IMR-90 (cell line): ENCODE data around the gene ERC2. TPM values are rescaled to one million over a fixed set of nuclear protein-coding genes. Genes with fewer than 3 reads are reported as not detected.

Experiments used
- ATAC-seq: fragments of 200-7000 bp; cut with Tn5 transposase; 2 replicates; pipeline ENCODE4 v1.9.1; 2020; ENCODE audit warnings: low read depth, mild to moderate bottlenecking, moderate library complexity
- BruUV-seq: library from RNA; stranded (reverse); fragments of 400-500 nt; replicated peaks from 2 replicates; lab custom pipeline; 2021; lab: Mats Ljungman, UMichigan
- CTCF ChIA-PET: fragments of 300-600 bp; formaldehyde crosslinking; extraction: SDS; loops from one replicate; lab custom pipeline; 2021; ENCODE audit warnings: antibody characterized with exemption; lab: Yijun Ruan, JAX
- POLR2A ChIA-PET: fragments of 300-600 bp; sonication (Branson Sonifier 250); formaldehyde crosslinking; loops from one replicate; lab custom pipeline; 2022; ENCODE audit warnings: antibody characterized with exemption; ENCODE audit not compliant: unreplicated experiment; lab: Charles Lee
- DNase-seq: peaks from one replicate; pipeline ENCODE4 v3.0.0; 2013
- H2AFZ ChIP-seq: replicated peaks from 2 replicates; pipeline ENCODE3; 2013; ENCODE audit warnings: low read length, mild to moderate bottlenecking; ENCODE audit not compliant: poor library complexity
- H2AK5ac ChIP-seq: 2 replicates; pipeline ENCODE4 v1.6.1; 2013; ENCODE audit warnings: low read depth, low read length, inconsistent platforms
- H2AK9ac ChIP-seq: replicated peaks from 2 replicates; pipeline ENCODE3; 2013; ENCODE audit warnings: mild to moderate bottlenecking, low read depth, low read length, moderate library complexity; ENCODE audit not compliant: poor library complexity
- H2BK120ac ChIP-seq: 2 replicates; pipeline ENCODE4 v1.6.1; 2013; ENCODE audit warnings: low read depth, low read length, inconsistent platforms
- H2BK15ac ChIP-seq: 3 replicates; pipeline ENCODE4 v1.6.1; 2013; ENCODE audit warnings: low read depth, low read length, inconsistent platforms
- H2BK20ac ChIP-seq: 2 replicates; pipeline ENCODE4 v1.6.1; 2013; ENCODE audit warnings: low read depth, mild to moderate bottlenecking, inconsistent platforms, low read length, moderate library complexity
- H2BK5ac ChIP-seq: 2 replicates; pipeline ENCODE4 v1.6.1; 2013; ENCODE audit warnings: mild to moderate bottlenecking, low read depth, low read length, inconsistent platforms; ENCODE audit not compliant: poor library complexity, severe bottlenecking
- H3K14ac ChIP-seq: replicated peaks from 2 replicates; pipeline ENCODE4 v1.6.1; 2013; ENCODE audit warnings: low read depth, low read length, inconsistent platforms
- H3K18ac ChIP-seq: 2 replicates; pipeline ENCODE4 v1.6.1; 2013; ENCODE audit warnings: low read depth, low read length, control low read depth
- H3K23ac ChIP-seq: 2 replicates; pipeline ENCODE4 v1.6.1; 2013; ENCODE audit warnings: low read depth, low read length, inconsistent platforms
- H3K27ac ChIP-seq: 2 replicates; pipeline ENCODE4 v1.5.1; 2013; ENCODE audit warnings: mild to moderate bottlenecking, control low read depth, low read length; ENCODE audit not compliant: insufficient read depth
- H3K27me3 ChIP-seq: 2 replicates; pipeline ENCODE4 v1.6.1; 2013; ENCODE audit warnings: low read length; ENCODE audit not compliant: control insufficient read depth, insufficient read depth
- H3K36me3 ChIP-seq: 2 replicates; pipeline ENCODE4 v1.6.1; 2013; ENCODE audit warnings: low read length, mixed read lengths; ENCODE audit not compliant: control insufficient read depth, insufficient read depth
- H3K4ac ChIP-seq: 2 replicates; pipeline ENCODE4 v1.6.1; 2013; ENCODE audit warnings: low read depth, low read length, inconsistent platforms
- H3K4me1 ChIP-seq: 2 replicates; pipeline ENCODE4 v1.6.1; 2013; ENCODE audit warnings: low read length, mixed read lengths; ENCODE audit not compliant: control insufficient read depth, insufficient read depth
- H3K4me2 ChIP-seq: 2 replicates; pipeline ENCODE4 v1.6.1; 2013; ENCODE audit warnings: low read depth, mild to moderate bottlenecking, control low read depth, low read length, moderate library complexity
- H3K4me3 ChIP-seq: 2 replicates; pipeline ENCODE4 v1.5.1; 2013; ENCODE audit warnings: low read depth, mild to moderate bottlenecking, control low read depth, low read length, moderate library complexity; ENCODE audit not compliant: insufficient read depth
- H3K56ac ChIP-seq: 2 replicates; pipeline ENCODE4 v1.6.1; 2013; ENCODE audit warnings: low read length, inconsistent platforms; ENCODE audit not compliant: insufficient read depth; ENCODE audit errors: extremely low read depth
- H3K79me1 ChIP-seq, 2 experiments: 2 replicates each; pipeline ENCODE4 v1.6.1; 2013; ENCODE audit warnings: low read length in 2 of 2, inconsistent platforms in 1 of 2, low read depth in 1 of 2
- H3K9ac ChIP-seq: 2 replicates; pipeline ENCODE4 v1.6.1; 2013; ENCODE audit warnings: low read depth, low read length, control low read depth
- H3K9me1 ChIP-seq: 2 replicates; pipeline ENCODE4 v1.6.1; 2013; ENCODE audit warnings: low read length, inconsistent platforms; ENCODE audit not compliant: insufficient read depth
- H3K9me3 ChIP-seq: 2 replicates; pipeline ENCODE4 v1.6.1; 2013; ENCODE audit warnings: low read length; ENCODE audit not compliant: control insufficient read depth, insufficient read depth
- H4K20me1 ChIP-seq: 2 replicates; pipeline ENCODE4 v1.6.1; 2013; ENCODE audit warnings: low read length, inconsistent platforms; ENCODE audit not compliant: insufficient read depth
- H4K5ac ChIP-seq: 2 replicates; pipeline ENCODE4 v1.6.1; 2013; ENCODE audit warnings: mild to moderate bottlenecking, low read depth, low read length, control low read depth
- H4K8ac ChIP-seq, 2 experiments: 2 replicates each; pipeline ENCODE4 v1.6.1; 2013; ENCODE audit warnings: low read depth in 2 of 2, low read length in 2 of 2, control low read depth in 1 of 2, inconsistent platforms in 1 of 2
- H4K91ac ChIP-seq: 2 replicates; pipeline ENCODE4 v1.6.1; 2013; ENCODE audit warnings: low read depth, low read length, inconsistent platforms; ENCODE audit not compliant: insufficient read depth
- CEBPB ChIP-seq: IDR thresholded peaks from 2 replicates; pipeline ENCODE4 v1.6.1; 2012; ENCODE audit warnings: low read depth, low read length, improper control_type of control experiment
- CHD1 ChIP-seq: IDR thresholded peaks from 2 replicates; pipeline ENCODE4 v1.6.1; 2012; ENCODE audit warnings: low read depth, low read length, improper control_type of control experiment
- ELK1 ChIP-seq: fragments of 150-350 bp; IDR thresholded peaks from 2 replicates; pipeline ENCODE4 v1.6.1; 2016; ENCODE audit warnings: low read depth, mild to moderate bottlenecking, low read length, moderate library complexity, borderline replicate concordance
- FOS ChIP-seq: fragments of 150-350 bp; IDR thresholded peaks from 2 replicates; pipeline ENCODE4 v1.6.1; 2016; ENCODE audit warnings: low read depth, low read length
- MAFK ChIP-seq: IDR thresholded peaks from 2 replicates; pipeline ENCODE4 v1.6.1; 2012; ENCODE audit warnings: low read depth, low read length, improper control_type of control experiment
- MAZ ChIP-seq: IDR thresholded peaks from 2 replicates; pipeline ENCODE4 v1.6.1; 2012; ENCODE audit warnings: low read depth, mild to moderate bottlenecking, low read length, improper control_type of control experiment, moderate library complexity, borderline replicate concordance
- MXI1 ChIP-seq: IDR thresholded peaks from 2 replicates; pipeline ENCODE4 v1.6.1; 2012; ENCODE audit warnings: low read depth, mild to moderate bottlenecking, low read length, moderate library complexity, borderline replicate concordance
- RAD21 ChIP-seq: IDR thresholded peaks from 2 replicates; pipeline ENCODE4 v1.6.1; 2012; ENCODE audit warnings: low read length, improper control_type of control experiment
- RCOR1 ChIP-seq: IDR thresholded peaks from 2 replicates; pipeline ENCODE4 v1.6.1; 2012; ENCODE audit warnings: mild to moderate bottlenecking, low read length, improper control_type of control experiment; ENCODE audit not compliant: insufficient replicate concordance
- RFX5 ChIP-seq: IDR thresholded peaks from 2 replicates; pipeline ENCODE4 v1.8.0; 2012; ENCODE audit warnings: low read depth, mild to moderate bottlenecking, low read length, moderate library complexity
- SMC3 ChIP-seq: fragments of 150-350 bp; IDR thresholded peaks from 2 replicates; pipeline ENCODE4 v1.6.1; 2016; ENCODE audit warnings: low read depth, mild to moderate bottlenecking, antibody characterized with exemption, low read length, moderate library complexity
- USF2 ChIP-seq: fragments of 150-350 bp; IDR thresholded peaks from 2 replicates; pipeline ENCODE4 v1.6.1; 2017; ENCODE audit warnings: mild to moderate bottlenecking, antibody characterized with exemption, low read length, low read depth
- WGBS, 2 experiments: methylation state at CpG; one replicate each; pipeline versions ENCODE4 v1.1.5 to v1.1.7; 2013; ENCODE audit warnings: missing lambda C conversion rate in 2 of 2; ENCODE audit not compliant: insufficient read length in 1 of 2; ENCODE audit errors: extremely low coverage in 2 of 2; 5-methylcytosine and 5-hydroxymethylcytosine counted together
- dilution Hi-C: fragments of 300-500 bp; cut with HindIII; formaldehyde crosslinking; loops from one replicate; pipeline ENCODE4 v1.14.3; 2018; ENCODE audit warnings: low sequenced_read_pairs; ENCODE audit not compliant: unreplicated experiment
- in situ Hi-C: fragments of 300-500 bp; cut with MboI; formaldehyde crosslinking; loops from 3 replicates; pipeline ENCODE4 v1.14.3; 2019; ENCODE audit warnings: low sequenced_read_pairs, inconsistent platforms, mixed read lengths
- intact Hi-C: fragments of 100-400 bp; cut with micrococcal nuclease; formaldehyde crosslinking; loops from 2 replicates; pipeline ENCODE4 v1.10.0; 2022
- polyA plus RNA-seq, 3 experiments: library from polyadenylated mRNA; depleted of rRNA; stranded (reverse); fragments of >200 nt; gene quantifications; 2 replicates each; pipeline ENCODE4 v1.2.3, GENCODE V29; 2012; ENCODE audit warnings: low replicate concordance in 1 of 3
- total RNA-seq: library from RNA; depleted of rRNA; stranded (reverse); fragments of >200 nt; gene quantifications from 2 replicates; pipeline ENCODE4 v1.2.3, GENCODE V29; 2012
- TF ChIP-seq, protein P1 (sequence below): conservative IDR thresholded peaks from 2 replicates; pipeline ENCODE4 v1.5.1; 2012; ENCODE audit warnings: mild to moderate bottlenecking, low read depth, low read length, improper control_type of control experiment

The ERC2 gene
- total and polyA plus RNA-seq, 2 of the 4 experiments (the other 2 are of a cell fraction), result 0.17 to 0.18 TPM

DNA sequence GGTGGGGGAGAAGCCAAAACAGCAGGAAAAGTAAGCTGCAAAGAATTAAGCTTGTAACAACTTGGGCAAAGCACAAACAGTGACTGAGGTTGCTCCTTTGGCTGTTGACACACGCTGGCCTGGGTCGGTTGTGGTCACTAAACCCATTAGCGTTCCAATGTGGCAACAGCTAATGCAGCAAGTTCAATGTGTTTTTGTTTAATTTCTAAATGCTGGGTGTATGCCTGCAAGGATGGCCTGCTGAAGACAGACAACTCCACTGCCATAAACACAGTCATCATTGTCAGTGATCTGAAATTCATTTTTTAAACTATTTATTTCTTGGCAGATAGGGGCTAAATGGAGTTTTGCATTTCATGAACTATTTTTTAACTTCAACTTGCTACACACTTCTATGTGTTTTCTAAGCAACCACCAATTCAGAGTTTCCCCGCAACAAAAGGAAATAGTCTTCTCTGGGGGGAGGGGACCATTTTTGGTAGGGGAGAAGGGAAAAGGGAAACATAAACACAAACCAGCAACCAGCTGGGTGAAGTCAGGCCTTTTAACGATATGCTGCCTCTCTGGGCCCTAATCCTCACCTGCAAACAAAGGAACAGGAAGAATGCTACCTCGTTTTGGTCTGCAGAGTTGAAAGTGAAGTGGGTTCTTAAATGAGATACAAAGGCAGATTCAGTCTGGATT is 946.4 kb downstream of the ERC2 start:
- H3K9me3 ChIP-seq, result no peaks in the 10 kb centered on the region
- peaks cover 11% of the 10 kb centered on the region; the same call in 1 of the 2 replicates for H3K9me1 ChIP-seq
- H2BK120ac ChIP-seq, result peak overlapping the region; percentile 20; the same call in 1 of the 2 replicates
- H3K18ac ChIP-seq, result no peak overlapping the region
- H3K23ac ChIP-seq, result no peak overlapping the region
- no peaks in the 10 kb centered on the region for H3K27me3 ChIP-seq
- ChIA-PET CTCF (interaction anchor here (0.6 kb wide), 1 partner anchor 692 kb away, joined by 3 read pairs; no protein-coding TSS in a partner anchor), POLR2A (interaction anchor here (0.5 kb wide), 1 partner anchor 27 kb away, joined by 3 read pairs; no protein-coding TSS in a partner anchor)
- no peak overlapping the region for H3K4me2 ChIP-seq
- no TSS peak for BruUV-seq
- no peak overlapping the region for H3K4me3 ChIP-seq
- intact Hi-C loops (no loop called here), in situ Hi-C loops (no loop called here), dilution Hi-C loops (no loop called here)
- H3K36me3 ChIP-seq, result no peaks in the 10 kb centered on the region
- peak overlapping the region in 1 of 2 experiments; percentile 50; a peak in 1 of 4 replicates for H4K8ac ChIP-seq
- H2BK5ac ChIP-seq, result no peak overlapping the region
- 86% methylated on average over 1 of the region's 6 CpGs; no CpG with 5 or more reads in 1 of the 2 experiments for WGBS, 2 experiments
- peak overlapping the region; percentile 37; the same call in 1 of the 3 replicates for H2BK15ac ChIP-seq
- H3K4ac ChIP-seq, result 0 out of 2 replicates have a peak overlapping the region, but pooled peaks have one; percentile 13
- no peak overlapping the region for H2BK20ac ChIP-seq
- H2AK9ac ChIP-seq, result no peak overlapping the region
- H4K20me1 ChIP-seq, result no peaks in the 10 kb centered on the region
- H2AFZ ChIP-seq, result no peak overlapping the region
- H3K27ac ChIP-seq, result no peak overlapping the region
- no peak for ATAC-seq
- no peak overlapping the region for H3K9ac ChIP-seq
- peak overlapping the region; percentile 19; the same call in 1 of the 2 replicates for H3K14ac ChIP-seq
- no peak overlapping the region for H3K56ac ChIP-seq
- no peak overlapping the region for H4K91ac ChIP-seq
- no peak for DNase-seq
- peaks cover 15% of the 10 kb centered on the region for H3K4me1 ChIP-seq
- no peak overlapping the region; the same call in 1 of the 2 replicates for H4K5ac ChIP-seq
- H2AK5ac ChIP-seq, result peak overlapping the region; percentile 48; the same call in 1 of the 2 replicates
- TF ChIP-seq FOS (no peak), MXI1 (no peak), ELK1 (no peak), SMC3 (no peak), MAZ (no peak), RAD21 (no peak), USF2 (no peak), CEBPB (no peak), MAFK (no peak), RCOR1 (no peak), RFX5 (no peak), CHD1 (no peak)
- TF ChIP-seq, protein P1, sequence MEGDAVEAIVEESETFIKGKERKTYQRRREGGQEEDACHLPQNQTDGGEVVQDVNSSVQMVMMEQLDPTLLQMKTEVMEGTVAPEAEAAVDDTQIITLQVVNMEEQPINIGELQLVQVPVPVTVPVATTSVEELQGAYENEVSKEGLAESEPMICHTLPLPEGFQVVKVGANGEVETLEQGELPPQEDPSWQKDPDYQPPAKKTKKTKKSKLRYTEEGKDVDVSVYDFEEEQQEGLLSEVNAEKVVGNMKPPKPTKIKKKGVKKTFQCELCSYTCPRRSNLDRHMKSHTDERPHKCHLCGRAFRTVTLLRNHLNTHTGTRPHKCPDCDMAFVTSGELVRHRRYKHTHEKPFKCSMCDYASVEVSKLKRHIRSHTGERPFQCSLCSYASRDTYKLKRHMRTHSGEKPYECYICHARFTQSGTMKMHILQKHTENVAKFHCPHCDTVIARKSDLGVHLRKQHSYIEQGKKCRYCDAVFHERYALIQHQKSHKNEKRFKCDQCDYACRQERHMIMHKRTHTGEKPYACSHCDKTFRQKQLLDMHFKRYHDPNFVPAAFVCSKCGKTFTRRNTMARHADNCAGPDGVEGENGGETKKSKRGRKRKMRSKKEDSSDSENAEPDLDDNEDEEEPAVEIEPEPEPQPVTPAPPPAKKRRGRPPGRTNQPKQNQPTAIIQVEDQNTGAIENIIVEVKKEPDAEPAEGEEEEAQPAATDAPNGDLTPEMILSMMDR, result no peak
- no peaks in the 10 kb centered on the region for H3K79me1 ChIP-seq
